Activated CD8-positive, alpha-beta memory T cell treated with anti-CD3 and anti-CD28 coated beads, Interleukin-2, amount 50 U/mL, for 1 hour (primary cell): ENCODE measurements around the gene USP24.

Experiments
- DNase-seq: peaks from one replicate; pipeline ENCODE4 v3.0.0-alpha.2; 2020; ENCODE audit errors: extremely low read depth

Gene USP24

DNA sequence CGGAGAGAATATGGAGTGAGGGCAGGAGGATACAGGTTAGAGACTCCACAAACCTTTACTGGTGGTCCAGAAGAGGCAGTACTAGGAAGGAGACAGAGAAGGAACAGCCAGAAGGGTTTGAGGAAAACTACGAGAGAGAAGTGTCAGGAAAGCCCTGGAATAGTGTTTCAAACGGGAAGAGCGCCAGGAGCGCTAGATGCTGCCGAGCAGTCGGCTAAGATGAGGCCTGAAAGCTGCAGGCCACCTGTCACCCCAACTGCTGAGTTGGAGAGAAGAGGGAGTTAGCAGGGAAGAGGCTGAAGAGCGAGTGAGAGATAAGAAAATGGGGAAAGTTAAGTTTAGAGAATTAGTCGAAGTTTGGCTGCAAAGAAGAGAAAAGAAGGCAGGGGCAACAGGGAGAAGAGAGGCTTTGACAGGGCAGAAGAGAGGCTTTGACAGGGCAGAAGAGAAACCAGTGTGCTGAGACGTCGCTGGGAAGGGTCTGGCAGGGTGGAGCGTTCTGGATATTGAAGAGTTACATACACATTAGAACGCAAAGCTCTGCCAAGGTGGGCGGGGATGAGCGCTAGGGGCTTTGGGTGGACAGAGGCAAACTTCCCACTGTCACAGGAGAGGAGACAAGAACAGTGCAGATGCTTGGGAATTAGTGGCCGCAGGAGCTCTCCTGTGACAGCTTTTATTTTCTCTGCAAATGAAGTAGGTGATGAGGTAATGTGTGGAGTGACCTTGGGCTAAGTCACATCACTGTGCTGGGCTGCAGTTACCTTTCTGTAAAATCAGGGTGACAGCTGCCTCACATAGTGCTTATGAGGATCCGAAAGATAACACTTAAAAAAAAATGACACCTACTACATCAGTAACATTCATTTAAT, 144.6 kb downstream of the USP24 start:
- no peak for DNase-seq

- no peak for DNase-seq
Observed at GRCh38 chr1:55069280-55069679, 145.9 kb downstream of the USP24 start.

- no peak for DNase-seq
Observed at GRCh38 chr1:55068638-55069037, 146.5 kb downstream of the USP24 start.

DNA sequence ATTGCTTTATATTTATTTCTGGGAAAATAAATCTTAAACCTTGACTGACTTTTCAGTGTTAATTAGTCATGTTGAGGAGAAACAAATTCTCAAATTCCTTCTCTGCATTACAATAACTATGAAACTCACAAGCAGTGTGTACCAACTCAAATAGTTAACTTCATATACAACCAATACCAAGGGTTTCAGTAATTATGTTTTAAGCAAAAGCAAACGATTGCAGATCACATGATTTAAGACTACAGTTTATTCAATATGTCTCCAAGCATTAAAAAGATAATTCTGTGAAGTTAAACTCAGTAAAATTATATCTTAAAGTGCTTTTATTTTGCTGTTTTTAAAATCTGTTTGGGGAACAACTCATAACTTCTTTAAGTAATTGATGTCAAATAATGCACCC, 147.2 kb downstream of the USP24 start:
- DNase-seq: no peak

GRCh38 chr1:55067022-55067778, 148.0 kb downstream of the USP24 start:
- no peak for DNase-seq

GRCh38 chr1:55065648-55066047, 149.5 kb downstream of the USP24 start:
- DNase-seq: no peak

DNA sequence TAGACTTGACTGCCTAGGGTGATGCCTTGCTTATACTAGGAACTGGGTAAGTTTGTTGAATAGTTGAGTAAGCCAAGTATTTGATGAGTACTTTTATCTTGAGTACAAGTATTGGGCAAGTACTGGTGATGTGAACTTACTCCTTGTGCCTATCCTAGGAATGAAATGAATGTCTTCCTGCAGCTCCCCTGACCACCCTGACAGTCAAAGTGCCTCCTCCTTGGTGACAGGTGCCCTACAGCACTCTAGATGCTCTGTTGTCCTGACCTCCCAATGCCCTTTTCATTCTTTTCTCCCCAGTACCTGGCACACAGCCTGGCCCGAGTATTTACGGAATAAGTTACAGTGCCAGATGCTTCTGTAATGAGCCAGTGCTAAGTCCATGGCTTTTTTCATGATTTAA, 150.3 kb downstream of the USP24 start:
- DNase-seq: no peak

- no peak for DNase-seq
Observed at GRCh38 chr1:55064071-55064581, 151.0 kb downstream of the USP24 start.

DNA sequence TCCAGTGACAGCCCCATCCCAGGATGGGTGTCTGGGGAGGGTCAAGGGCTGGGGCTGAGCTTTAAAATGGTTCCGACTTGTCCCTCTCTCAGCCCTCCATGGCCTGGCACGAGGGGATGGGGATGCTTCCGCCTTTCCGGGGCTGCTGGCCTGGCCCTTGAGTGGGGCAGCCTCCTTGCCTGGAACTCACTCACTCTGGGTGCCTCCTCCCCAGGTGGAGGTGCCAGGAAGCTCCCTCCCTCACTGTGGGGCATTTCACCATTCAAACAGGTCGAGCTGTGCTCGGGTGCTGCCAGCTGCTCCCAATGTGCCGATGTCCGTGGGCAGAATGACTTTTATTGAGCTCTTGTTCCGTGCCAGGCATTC, 151.6 kb downstream of the USP24 start:
- no peak for DNase-seq

GRCh38 chr1:55062801-55063576, 152.2 kb downstream of the USP24 start:
- no peak for DNase-seq

DNA sequence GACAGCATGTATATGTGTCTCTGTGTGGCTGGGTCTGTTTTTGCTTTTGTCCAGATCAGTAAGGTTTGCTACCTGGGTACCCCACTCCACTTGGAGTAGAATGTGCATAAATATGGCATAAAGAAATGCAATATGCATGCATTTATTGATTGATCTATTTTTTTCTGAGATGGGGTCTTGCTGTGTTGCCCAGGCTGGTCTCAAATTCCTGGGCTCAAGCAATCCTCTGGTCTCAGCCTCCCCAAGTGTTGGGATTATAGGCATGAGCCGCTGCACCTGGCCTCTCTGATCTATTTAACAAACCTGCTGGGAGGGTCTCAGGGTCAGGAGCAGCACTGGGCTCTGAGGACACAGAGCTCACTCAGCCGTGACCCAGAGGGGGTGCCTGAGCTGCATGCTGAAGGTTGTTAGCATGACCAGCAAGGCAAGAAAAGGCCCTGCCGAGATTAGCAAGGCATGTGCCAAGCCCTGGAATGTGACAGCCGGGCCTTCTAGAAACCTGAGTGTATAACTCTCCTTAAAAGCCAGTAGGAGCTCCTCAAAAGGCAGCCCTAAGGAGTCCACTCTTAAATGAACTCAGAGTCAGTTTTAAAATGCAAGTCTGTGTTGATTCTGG, 153.3 kb downstream of the USP24 start:
- DNase-seq: no peak

- DNase-seq: no peak
Observed at GRCh38 chr1:55061000-55061705, 154.0 kb downstream of the USP24 start.

DNA sequence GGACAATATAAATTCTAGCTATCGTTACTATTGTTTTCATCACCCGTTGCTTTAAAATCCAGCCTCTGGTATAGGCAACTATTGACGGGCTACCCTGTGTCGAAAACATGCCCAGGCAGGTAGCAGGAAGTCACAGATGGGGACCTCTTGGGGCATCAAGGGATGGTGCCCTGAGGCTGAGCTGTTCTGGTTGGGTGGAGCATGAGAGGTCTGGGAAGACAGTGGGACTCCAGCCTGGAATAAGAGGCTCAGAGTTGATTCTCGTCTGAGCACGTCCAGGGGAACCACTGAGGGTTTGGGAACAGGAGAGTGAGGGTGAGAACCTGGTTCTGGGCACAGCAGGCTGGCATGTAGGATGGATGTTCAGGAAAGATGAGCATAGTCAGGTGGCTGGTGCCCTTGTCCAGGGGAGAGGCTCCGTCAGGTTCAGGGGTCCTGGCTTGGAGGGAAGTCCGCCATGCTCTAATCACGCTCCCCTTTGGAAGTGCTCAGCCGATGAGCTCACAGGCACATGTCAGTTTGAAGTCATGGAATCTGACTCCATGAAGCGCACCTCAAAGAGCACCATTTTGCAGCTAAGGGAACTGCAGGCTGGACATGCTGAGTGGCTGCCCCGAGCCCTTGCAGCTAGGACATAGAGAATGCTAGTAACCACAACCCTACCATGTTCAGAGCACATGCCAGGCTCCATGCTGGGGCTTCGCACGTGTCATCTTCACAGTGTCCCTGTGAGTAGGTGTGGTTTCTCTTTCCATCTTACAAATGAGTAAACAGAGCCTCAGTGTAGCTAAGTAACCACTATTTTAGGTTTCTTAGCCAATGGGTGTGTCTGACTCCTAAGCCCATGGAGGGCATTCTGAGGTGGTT, 154.8 kb downstream of the USP24 start:
- DNase-seq: no peak

GRCh38 chr1:55059302-55060132, 155.6 kb downstream of the USP24 start:
- no peak for DNase-seq

- no peak for DNase-seq
Observed at GRCh38 chr1:55057956-55058298, 157.2 kb downstream of the USP24 start.

DNA sequence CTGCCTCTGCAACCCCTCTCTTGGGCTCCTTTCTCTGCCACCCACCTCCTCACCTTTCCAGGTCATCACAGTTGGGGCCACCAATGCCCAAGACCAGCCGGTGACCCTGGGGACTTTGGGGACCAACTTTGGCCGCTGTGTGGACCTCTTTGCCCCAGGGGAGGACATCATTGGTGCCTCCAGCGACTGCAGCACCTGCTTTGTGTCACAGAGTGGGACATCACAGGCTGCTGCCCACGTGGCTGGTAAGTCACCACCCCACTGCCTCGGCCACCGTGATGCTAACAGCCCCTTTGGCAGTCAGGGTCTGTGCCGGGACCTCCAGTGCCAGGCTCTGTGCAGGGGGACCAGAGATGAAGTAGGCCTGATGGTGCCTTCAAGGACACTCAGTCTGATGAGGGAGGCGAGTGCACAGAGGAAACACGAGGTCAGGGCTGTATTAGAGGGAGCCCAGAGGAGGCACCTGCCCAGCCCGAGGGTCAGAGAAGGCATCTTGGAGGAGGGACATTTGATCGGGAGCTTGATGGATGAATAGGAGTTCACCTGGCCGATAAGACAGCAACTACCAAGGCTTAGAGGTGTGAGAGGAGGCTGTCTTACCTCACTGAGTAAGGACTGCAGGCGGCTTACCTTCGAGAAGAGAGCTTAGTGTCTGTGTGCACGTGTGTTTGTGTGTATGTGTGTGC, 157.8 kb downstream of the USP24 start:
- DNase-seq: no peak

GRCh38 chr1:55056632-55056992, 158.6 kb downstream of the USP24 start:
- DNase-seq: no peak

- DNase-seq: no peak
Observed at GRCh38 chr1:55055951-55056631, 159.1 kb downstream of the USP24 start.
